GM12865 (cell line): Measurements from ENCODE around the gene TM4SF20.
"Not testable (repeated sequence)": the region's sequence is repeated elsewhere in the genome, so short reads cannot be mapped to it uniquely, and the experiment has no call there.

Source experiments
- DNase-seq: peaks from one replicate; pipeline ENCODE4 v3.0.0; 2010; ENCODE audit warnings: low read depth
- H3K4me3 ChIP-seq: 2 replicates; pipeline ENCODE4 v1.5.1; 2011; ENCODE audit warnings: mild to moderate bottlenecking, low read depth, low read length, control low read depth
- TF ChIP-seq, protein P1 (sequence below): IDR thresholded peaks from 2 replicates; pipeline ENCODE4 v1.5.1; 2011; ENCODE audit warnings: low read length, control low read depth, low read depth, inconsistent platforms; ENCODE audit not compliant: insufficient read depth; ENCODE audit errors: missing control alignments

Gene TM4SF20

GRCh38 chr2:227389661-227390060 lies 10.6 kb upstream of the TM4SF20 start:
- no peak for DNase-seq

GRCh38 chr2:227389231-227389630 lies 10.1 kb upstream of the TM4SF20 start:
- no peak for DNase-seq
- TF ChIP-seq, protein P1, sequence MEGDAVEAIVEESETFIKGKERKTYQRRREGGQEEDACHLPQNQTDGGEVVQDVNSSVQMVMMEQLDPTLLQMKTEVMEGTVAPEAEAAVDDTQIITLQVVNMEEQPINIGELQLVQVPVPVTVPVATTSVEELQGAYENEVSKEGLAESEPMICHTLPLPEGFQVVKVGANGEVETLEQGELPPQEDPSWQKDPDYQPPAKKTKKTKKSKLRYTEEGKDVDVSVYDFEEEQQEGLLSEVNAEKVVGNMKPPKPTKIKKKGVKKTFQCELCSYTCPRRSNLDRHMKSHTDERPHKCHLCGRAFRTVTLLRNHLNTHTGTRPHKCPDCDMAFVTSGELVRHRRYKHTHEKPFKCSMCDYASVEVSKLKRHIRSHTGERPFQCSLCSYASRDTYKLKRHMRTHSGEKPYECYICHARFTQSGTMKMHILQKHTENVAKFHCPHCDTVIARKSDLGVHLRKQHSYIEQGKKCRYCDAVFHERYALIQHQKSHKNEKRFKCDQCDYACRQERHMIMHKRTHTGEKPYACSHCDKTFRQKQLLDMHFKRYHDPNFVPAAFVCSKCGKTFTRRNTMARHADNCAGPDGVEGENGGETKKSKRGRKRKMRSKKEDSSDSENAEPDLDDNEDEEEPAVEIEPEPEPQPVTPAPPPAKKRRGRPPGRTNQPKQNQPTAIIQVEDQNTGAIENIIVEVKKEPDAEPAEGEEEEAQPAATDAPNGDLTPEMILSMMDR: no peak
- no peak overlapping the region for H3K4me3 ChIP-seq

More at GRCh38 chr2:227389661-227390060, 10.6 kb upstream of the TM4SF20 start:
- H3K4me3 ChIP-seq: no peak overlapping the region
- TF ChIP-seq, protein P1: no peak

GRCh38 chr2:227388537-227389011 lies 9.5 kb upstream of the TM4SF20 start:
- DNase-seq: no peak
- H3K4me3 ChIP-seq: no peak overlapping the region
- TF ChIP-seq, protein P1: no peak

- not testable (repeated sequence) for DNase-seq, H3K4me3 ChIP-seq
These were observed 8.5 kb upstream of the TM4SF20 start, which contains the start of gene SCYGR1 for GRCh38 chr2:227387583-227387982. TSS of gene SCYGR1 (minus strand) at chr2:227387949. CDS start at chr2:227387949, 0 bp downstream.

DNA sequence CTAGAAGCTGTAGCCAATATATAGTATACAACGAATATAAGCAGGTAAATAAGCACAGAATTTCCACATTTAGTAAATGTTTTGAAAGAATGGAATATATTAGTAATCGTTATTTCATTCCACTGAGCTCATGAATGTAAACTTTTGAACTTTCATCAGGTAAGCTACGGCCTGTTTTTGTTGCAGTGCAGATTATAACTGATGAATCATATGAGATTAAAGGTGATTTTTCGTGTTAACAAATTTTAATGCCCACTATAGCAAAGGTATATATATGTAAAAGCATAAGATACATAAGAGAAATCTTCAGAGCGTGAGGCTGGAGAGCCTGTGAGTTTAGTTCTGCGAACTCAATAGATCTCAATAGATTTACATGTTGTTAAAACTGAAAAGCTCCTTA lies 7.5 kb upstream of the TM4SF20 start:
- TF ChIP-seq, protein P1: no peak
- no peak overlapping the region for H3K4me3 ChIP-seq
- DNase-seq: no peak

DNA sequence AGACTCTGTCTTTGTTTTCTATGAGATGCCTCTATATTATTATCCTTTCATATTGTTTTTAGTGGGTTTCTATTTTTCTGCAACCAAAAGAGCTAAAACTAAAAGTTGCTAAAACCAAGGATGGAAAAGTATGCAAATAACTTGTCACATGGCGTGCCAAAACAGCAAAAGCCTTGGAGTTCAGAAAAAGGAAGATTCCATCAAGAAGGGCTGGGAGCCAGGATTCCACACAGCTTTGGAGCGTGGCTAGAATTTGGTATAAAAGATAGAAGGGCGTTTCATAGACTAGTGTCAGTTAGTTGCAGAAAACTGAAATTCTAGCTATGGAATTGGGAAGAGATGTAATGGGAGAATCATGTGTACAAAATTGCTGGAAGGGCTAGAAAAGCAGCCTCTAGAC lies 4.6 kb upstream of the TM4SF20 start:
- H3K4me3 ChIP-seq: no peak overlapping the region
- DNase-seq: no peak
- TF ChIP-seq, protein P1: no peak

- DNase-seq, H3K4me3 ChIP-seq: not testable (repeated sequence)
These were observed 3.2 kb upstream of the TM4SF20 start for GRCh38 chr2:227382241-227382835.

DNA sequence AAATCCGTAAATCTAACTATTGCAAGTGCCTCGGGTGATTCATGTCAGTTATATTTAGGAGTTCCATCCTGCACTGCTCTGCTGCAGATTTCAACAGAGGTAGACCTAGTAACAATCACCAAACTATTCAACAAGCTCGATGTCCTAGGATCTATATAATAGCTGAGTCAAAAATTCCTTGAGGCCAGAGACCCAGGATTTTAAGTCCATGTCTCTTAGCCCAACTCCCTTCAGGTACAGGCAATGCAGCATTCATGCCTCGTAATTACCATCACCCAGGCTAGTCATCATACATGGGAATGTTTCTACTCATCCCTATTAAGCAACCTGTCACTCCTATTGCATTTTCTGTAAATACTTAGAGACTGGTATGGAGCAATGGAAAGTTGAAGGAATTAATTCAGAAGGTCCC lies 729 bp downstream of the TM4SF20 start:
- DNase-seq: no peak
- TF ChIP-seq, protein P1: no peak
- H3K4me3 ChIP-seq: no peak overlapping the region
